ENCODE data around the gene CMSS1. TPM values are rescaled to one million over a fixed set of nuclear protein-coding genes. Genes with fewer than 3 reads are reported as not detected.

The CMSS1 gene
- total and polyA plus RNA-seq, 11 donors: 13.5 to 48.4 (median 34.8) TPM

DNA sequence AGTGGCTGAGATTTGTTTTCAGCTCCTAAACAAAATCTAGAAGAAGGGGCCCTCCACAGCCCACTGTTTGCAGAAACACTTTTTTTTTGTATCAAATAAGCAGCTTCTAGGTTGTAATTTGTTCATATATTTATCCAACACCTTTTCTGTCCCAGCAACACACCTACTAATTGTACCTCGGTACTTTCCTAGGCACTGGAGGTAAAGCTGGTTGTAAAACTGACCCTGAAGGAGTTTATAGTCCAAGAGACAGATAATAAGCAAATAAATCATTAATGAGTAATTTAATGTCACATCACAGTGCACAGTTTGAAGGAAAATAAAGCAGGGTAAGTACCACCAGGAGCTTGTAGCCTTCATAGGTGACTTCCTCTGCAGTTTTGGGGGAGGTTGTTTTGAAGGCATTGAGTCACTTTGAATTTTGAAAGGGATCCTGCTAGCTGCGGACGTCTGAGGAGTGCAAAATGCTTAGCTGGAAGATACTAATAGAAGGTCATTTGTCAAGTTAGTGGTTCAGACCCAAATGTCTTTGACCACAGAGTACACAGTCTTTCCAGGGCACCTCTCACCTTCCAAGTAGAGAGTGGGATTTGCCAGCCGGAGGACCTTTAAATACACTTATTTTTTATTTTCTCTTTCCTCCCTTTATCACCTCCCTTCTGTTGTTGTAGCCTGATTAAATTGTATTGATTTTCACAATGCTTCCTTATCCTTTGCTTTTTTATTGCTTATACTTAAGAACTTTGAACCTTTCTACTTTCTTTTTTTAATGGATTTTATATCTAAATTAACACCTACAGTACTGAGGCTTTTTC, 53.8 kb downstream of the CMSS1 start:
- 63 to 73% (median 68%) methylated on average over 4 of the region's 4 CpGs for WGBS, 4 donors
- Histone ChIP-seq H3K27me3 (no peaks in the 10 kb centered on the region), H3K36me3 (peaks cover 0 to 30% (median 18%) of the 10 kb centered on the region in 9 donors), H3K9me3 (no peaks in the 10 kb centered on the region), H3K4me3 (peak overlapping the region in 9 of 12 donors; percentile 9 to 77 (median 30)), H3K4me1 (peaks cover 0 to 89% (median 50%) of the 10 kb centered on the region in 12 donors), H3K27ac (peak overlapping the region in 6 of 12 donors; percentile 4 to 89 (median 28))
- TF ChIP-seq, protein P1, sequence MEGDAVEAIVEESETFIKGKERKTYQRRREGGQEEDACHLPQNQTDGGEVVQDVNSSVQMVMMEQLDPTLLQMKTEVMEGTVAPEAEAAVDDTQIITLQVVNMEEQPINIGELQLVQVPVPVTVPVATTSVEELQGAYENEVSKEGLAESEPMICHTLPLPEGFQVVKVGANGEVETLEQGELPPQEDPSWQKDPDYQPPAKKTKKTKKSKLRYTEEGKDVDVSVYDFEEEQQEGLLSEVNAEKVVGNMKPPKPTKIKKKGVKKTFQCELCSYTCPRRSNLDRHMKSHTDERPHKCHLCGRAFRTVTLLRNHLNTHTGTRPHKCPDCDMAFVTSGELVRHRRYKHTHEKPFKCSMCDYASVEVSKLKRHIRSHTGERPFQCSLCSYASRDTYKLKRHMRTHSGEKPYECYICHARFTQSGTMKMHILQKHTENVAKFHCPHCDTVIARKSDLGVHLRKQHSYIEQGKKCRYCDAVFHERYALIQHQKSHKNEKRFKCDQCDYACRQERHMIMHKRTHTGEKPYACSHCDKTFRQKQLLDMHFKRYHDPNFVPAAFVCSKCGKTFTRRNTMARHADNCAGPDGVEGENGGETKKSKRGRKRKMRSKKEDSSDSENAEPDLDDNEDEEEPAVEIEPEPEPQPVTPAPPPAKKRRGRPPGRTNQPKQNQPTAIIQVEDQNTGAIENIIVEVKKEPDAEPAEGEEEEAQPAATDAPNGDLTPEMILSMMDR (IDR thresholded peaks at IDR 0.05): no peak
- no peak for TF ChIP-seq POLR2A (IDR thresholded peaks at IDR 0.05)
- ATAC-seq (no peak), DNase-seq (no peak)
- intact Hi-C loops (cut with DNase I): loop anchor here in 3 of 10 donors (10.0 kb wide), 3 partner anchors 53 to 173 kb away; no protein-coding TSS in a partner anchor

DNA sequence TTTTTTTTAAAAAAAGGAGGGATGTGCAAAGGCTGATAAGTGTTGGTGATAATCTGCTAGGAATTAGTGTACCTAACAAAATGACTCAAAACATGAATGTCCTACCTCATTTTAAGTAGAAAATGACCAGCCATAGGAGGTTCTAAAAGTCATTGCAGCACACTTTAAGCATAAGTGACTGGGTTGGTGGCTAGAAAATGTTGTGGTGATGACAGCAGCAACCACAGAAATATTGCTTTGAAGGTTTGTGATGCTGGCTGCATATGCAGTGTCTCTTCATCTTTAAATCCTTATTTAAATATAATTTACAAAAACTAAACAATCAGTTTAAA, 55.2 kb downstream of the CMSS1 start:
- Histone ChIP-seq H3K36me3 (peaks cover 0 to 24% (median 11%) of the 10 kb centered on the region in 9 donors), H3K4me3 (peak overlapping the region in 11 of 12 donors; percentile 59 to 84 (median 77)), H3K9me3 (no peaks in the 10 kb centered on the region), H3K27me3 (no peaks in the 10 kb centered on the region), H3K27ac (peak overlapping the region; percentile 20 to 97 (median 94)), H3K4me1 (peaks cover 4 to 88% (median 39%) of the 10 kb centered on the region in 12 donors)
- intact Hi-C loops (cut with DNase I): loop anchor here in 3 of 10 donors (10.0 kb wide), 3 partner anchors 52 to 172 kb away; no protein-coding TSS in a partner anchor
- DNase-seq (no peak), ATAC-seq (no peak)
- TF ChIP-seq, protein P1 (IDR thresholded peaks at IDR 0.05): no peak
- no peak for TF ChIP-seq POLR2A (IDR thresholded peaks at IDR 0.05)

DNA sequence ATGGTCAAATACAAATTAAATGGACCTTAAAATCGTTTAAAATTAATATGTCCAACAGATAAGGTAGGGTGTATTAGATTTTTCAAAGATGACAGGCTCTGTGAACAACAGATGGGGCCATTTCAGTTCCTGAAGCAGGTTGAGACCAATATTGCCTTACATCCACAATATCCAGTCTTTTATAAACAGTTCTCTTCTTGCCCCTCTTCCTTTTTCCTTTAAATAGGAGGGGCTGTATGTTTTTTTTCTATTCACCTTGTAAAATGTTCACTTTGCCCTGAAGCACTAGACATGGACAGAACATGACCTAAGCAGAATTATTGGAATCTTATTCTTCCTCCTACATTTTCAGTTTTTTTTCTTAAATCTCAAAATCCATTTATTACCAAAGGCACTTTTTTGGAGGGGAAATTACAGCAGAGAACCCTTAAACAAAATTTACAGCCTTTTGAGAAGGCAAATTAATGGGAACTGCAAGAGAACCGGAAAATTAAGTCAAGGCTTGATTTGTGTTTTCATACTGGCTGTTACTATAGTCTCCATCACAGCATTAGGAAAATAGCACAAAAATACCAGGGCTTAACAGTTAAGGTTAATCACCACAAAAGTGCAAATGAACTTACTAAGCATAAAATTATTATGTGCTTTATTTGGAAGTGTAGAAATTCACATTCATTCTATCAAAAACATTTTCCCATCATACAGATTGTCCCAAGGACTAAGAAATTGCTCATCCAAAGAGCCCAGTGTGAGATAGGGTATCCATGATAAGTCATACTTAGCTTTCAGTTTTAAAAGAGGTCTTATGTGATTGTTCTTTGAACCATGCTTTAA, 55.8 kb downstream of the CMSS1 start:
- ATAC-seq: no peak
- Histone ChIP-seq H3K27ac (peak overlapping the region; percentile 31 to 97 (median 96)), H3K27me3 (no peaks in the 10 kb centered on the region), H3K4me3 (peak overlapping the region; percentile 20 to 84 (median 76)), H3K4me1 (peaks cover 5 to 88% (median 33%) of the 10 kb centered on the region in 12 donors), H3K36me3 (peaks cover 0 to 20% (median 10%) of the 10 kb centered on the region in 9 donors), H3K9me3 (no peaks in the 10 kb centered on the region)
- DNase-seq: no peak
- 29 to 31% (median 29%) methylated on average over 2 of the region's 2 CpGs for WGBS, 4 donors
- intact Hi-C loops (cut with DNase I): loop anchor here in 4 of 10 donors (2.0 to 10.0 kb wide), 4 partner anchors 51 to 171 kb away; no protein-coding TSS in a partner anchor
- no peak for TF ChIP-seq POLR2A (IDR thresholded peaks at IDR 0.05)
- TF ChIP-seq, protein P1 (IDR thresholded peaks at IDR 0.05): no peak

Measured in heart left ventricle (tissue), 16 donors.